Measurements from ENCODE around the gene DPPA3. TPM values are rescaled to one million over a fixed set of nuclear protein-coding genes. Genes with fewer than 3 reads are reported as not detected.

DPPA3 gene
- total and polyA plus RNA-seq, 7 donors = not detected

GRCh38 chr12:7756993-7757392 is 45.8 kb downstream of the DPPA3 start:
- Histone ChIP-seq H3K36me3 (no peaks in the 10 kb centered on the region), H3K4me1 (no peaks in the 10 kb centered on the region), H3K27ac (no peak overlapping the region), H3K9me3 (no peaks in the 10 kb centered on the region), H3K27me3 (no peaks in the 10 kb centered on the region), H3K4me3 (no peak overlapping the region)
- TF ChIP-seq, protein P1, sequence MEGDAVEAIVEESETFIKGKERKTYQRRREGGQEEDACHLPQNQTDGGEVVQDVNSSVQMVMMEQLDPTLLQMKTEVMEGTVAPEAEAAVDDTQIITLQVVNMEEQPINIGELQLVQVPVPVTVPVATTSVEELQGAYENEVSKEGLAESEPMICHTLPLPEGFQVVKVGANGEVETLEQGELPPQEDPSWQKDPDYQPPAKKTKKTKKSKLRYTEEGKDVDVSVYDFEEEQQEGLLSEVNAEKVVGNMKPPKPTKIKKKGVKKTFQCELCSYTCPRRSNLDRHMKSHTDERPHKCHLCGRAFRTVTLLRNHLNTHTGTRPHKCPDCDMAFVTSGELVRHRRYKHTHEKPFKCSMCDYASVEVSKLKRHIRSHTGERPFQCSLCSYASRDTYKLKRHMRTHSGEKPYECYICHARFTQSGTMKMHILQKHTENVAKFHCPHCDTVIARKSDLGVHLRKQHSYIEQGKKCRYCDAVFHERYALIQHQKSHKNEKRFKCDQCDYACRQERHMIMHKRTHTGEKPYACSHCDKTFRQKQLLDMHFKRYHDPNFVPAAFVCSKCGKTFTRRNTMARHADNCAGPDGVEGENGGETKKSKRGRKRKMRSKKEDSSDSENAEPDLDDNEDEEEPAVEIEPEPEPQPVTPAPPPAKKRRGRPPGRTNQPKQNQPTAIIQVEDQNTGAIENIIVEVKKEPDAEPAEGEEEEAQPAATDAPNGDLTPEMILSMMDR (IDR thresholded peaks at IDR 0.05) = no peak
- TF ChIP-seq POLR2AphosphoS5 (IDR thresholded peaks at IDR 0.05) (no peak), EP300 (IDR thresholded peaks at IDR 0.05) (no peak), POLR2A (IDR thresholded peaks at IDR 0.05) (no peak)
- no peak for DNase-seq
- 58 to 77% methylated on average over 2 of the region's 2 CpGs for WGBS, 2 donors
- intact Hi-C loops (cut with DNase I) = no loop called here

GRCh38 chr12:7758766-7759140 is 47.5 kb downstream of the DPPA3 start:
- WGBS, 2 donors = 76 to 83% methylated on average over 9 of the region's 9 CpGs
- Histone ChIP-seq H3K9me3 (no peaks in the 10 kb centered on the region), H3K4me1 (no peaks in the 10 kb centered on the region), H3K27me3 (no peaks in the 10 kb centered on the region), H3K4me3 (no peak overlapping the region), H3K27ac (no peak overlapping the region), H3K36me3 (no peaks in the 10 kb centered on the region)
- no peak for TF ChIP-seq POLR2A (IDR thresholded peaks at IDR 0.05)
- no peak for TF ChIP-seq POLR2AphosphoS5 (IDR thresholded peaks at IDR 0.05)
- TF ChIP-seq, protein P1 (IDR thresholded peaks at IDR 0.05) = no peak
- no peak for TF ChIP-seq EP300 (IDR thresholded peaks at IDR 0.05)
- intact Hi-C loops (cut with DNase I) = no loop called here
- no peak for DNase-seq

Other genes with a start within 250 kb of the DPPA3 start
- 100 to 1,000 TPM in 3 of 4 donors, 10 to 100 TPM in 1; 81.4 to 254 (median 231) TPM for gene CD163, start 207.7 kb upstream of the DPPA3 start, total RNA-seq
- gene CD163, start 207.7 kb upstream of the DPPA3 start, polyA plus RNA-seq = 100 to 1,000 TPM in 1 of 3 donors, 10 to 100 TPM in 2; 21.0 to 108 (median 72.0) TPM
- not detected for gene APOBEC1, start 45.5 kb upstream of the DPPA3 start, total RNA-seq
- 10 to 100 TPM in 2 of 3 donors, 1 to 10 TPM in 1; 7.7 to 31.4 (median 18.0) TPM for gene APOBEC1, start 45.5 kb upstream of the DPPA3 start, polyA plus RNA-seq
- gene GDF3, start 15.7 kb upstream of the DPPA3 start, total RNA-seq = not detected
- gene GDF3, start 15.7 kb upstream of the DPPA3 start, polyA plus RNA-seq = not detected
- gene CLEC4C, start 35.9 kb downstream of the DPPA3 start, total RNA-seq = not detected
- under 1 TPM in 1 of 3 donors, not detected in 2; 0.16 TPM for gene CLEC4C, start 35.9 kb downstream of the DPPA3 start, polyA plus RNA-seq
- not detected for gene NANOGNB, start 53.8 kb downstream of the DPPA3 start, total RNA-seq
- not detected for gene NANOGNB, start 53.8 kb downstream of the DPPA3 start, polyA plus RNA-seq
- under 1 TPM in 3 of 4 donors, not detected in 1; under 0.01 to 0.28 (median under 0.01) TPM for gene NANOG, start 78.0 kb downstream of the DPPA3 start, total RNA-seq
- gene NANOG, start 78.0 kb downstream of the DPPA3 start, polyA plus RNA-seq = not detected
- 1 to 10 TPM in 1 of 4 donors, not detected in 3; 1.4 TPM for gene SLC2A14, start 161.5 kb downstream of the DPPA3 start, total RNA-seq
- gene SLC2A14, start 161.5 kb downstream of the DPPA3 start, polyA plus RNA-seq = under 1 TPM in 1 of 3 donors, not detected in 2; 0.04 TPM
- 100 to 1,000 TPM in 1 of 4 donors, 10 to 100 TPM in 3; 12.8 to 110 (median 30.9) TPM for gene SLC2A3, start 224.8 kb downstream of the DPPA3 start, total RNA-seq
- 10 to 100 TPM in 1 of 3 donors, 1 to 10 TPM in 2; 3.0 to 12.6 (median 6.0) TPM for gene SLC2A3, start 224.8 kb downstream of the DPPA3 start, polyA plus RNA-seq

Measured in sigmoid colon (tissue), 7 donors.